Activated CD4-positive, alpha-beta T cell treated with anti-CD3 and anti-CD28 coated beads, Interleukin-2, Interleukin-6, amounts not matched to agents 100 ng/mL and 50 ng/mL, durations not matched to agents 16 hours and 8 hours (primary cell): ENCODE measurements around the gene CRKL.
"Not testable (repeated sequence)": the region's sequence is repeated elsewhere in the genome, so short reads cannot be mapped to it uniquely, and the experiment has no call there.

ENCODE experiments used
- DNase-seq: peaks from one replicate; pipeline ENCODE4 v3.0.0-alpha.2; 2020

CRKL gene

DNA sequence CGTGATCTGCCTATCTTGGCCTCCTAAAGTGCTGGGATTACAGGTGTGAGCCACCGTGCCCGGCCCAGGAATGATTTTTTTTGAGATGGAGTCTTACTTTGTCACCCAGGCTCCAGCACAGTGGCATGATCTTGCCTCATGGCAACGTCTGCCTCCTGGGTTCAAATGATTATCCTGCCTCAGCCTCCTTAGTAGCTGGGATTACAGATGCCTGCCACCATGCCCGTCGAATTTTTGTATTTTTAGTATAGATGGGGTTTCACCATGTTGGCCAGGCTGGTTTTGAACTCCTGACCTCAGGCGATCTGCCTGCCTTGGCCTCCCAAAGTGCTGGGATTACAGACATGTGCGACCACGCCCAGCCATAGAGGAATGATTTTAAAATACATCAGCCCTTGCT, 17.8 kb downstream of the CRKL start:
- not testable (repeated sequence) for DNase-seq

DNA sequence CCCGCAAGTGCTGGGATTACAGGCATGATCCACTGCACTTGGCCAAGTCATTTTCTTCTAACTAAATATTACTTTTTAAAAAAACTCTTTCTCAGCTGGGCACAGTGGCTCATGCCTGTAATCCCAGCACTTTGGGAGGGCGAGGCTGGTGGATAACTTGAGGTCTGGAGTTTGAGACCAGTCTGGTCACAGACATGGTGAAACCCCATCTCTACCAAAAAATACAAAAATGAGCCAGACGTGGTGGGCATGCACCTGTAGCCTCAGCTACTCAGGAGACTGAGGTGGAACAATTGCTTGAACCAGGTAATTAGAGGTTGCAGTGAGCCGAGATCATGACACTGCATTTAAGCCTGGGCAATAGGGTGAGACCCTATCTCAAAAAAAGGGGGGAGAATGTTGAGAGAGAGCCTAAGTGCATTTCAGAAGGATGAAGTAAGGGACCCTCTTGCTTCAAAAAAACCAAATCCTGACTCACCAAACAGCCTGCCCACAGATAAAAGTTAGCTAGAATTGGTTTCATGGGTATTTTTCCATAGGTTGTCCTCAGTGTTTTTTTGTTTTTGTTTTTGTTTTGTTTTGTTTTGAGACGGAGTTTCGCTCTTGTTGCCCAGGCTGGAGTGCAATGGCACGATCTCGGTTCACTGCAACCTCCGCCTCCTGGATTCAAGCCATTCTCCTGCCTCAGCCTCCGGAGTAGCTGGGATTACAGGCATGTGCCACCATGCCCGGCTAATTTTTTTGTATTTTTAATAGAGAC, 18.8 kb downstream of the CRKL start:
- not testable (repeated sequence) for DNase-seq

DNA sequence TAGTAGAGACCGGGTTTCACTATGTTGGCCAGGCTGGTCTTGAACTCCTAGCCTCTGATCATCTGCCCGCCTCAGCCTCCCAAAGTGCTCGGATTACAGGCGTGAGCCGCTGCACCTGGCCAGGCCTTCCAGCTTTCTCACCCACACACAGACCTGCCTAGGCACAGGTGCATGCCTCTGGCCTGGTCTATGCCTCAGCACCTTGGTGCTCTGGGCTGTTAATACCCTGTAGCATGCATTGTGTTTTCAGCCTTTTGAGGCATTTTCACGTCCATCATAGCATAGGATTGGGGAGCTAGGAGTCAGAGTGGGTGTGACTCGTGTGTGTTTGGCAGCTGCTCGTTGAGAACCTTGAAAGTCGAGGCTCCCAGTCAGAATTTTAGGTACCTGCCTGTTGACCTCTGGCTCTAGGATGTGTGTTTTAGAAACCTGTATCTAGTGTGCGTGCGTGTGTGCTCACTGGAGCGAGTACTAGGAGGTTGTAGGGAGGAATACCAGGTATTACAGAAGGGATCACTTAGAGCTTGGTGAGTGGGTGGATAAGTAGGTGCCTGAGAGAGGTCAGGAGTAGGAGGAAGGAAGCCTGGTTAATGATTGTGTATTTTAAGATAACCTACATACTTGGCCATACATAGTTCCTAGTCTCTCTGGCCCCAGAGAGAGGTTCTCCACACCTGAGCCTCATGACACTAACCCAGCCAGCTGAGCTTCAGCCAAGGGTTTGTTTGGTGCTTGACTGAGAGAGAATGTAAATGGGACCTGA, 20.0 kb downstream of the CRKL start:
- no peak for DNase-seq

DNA sequence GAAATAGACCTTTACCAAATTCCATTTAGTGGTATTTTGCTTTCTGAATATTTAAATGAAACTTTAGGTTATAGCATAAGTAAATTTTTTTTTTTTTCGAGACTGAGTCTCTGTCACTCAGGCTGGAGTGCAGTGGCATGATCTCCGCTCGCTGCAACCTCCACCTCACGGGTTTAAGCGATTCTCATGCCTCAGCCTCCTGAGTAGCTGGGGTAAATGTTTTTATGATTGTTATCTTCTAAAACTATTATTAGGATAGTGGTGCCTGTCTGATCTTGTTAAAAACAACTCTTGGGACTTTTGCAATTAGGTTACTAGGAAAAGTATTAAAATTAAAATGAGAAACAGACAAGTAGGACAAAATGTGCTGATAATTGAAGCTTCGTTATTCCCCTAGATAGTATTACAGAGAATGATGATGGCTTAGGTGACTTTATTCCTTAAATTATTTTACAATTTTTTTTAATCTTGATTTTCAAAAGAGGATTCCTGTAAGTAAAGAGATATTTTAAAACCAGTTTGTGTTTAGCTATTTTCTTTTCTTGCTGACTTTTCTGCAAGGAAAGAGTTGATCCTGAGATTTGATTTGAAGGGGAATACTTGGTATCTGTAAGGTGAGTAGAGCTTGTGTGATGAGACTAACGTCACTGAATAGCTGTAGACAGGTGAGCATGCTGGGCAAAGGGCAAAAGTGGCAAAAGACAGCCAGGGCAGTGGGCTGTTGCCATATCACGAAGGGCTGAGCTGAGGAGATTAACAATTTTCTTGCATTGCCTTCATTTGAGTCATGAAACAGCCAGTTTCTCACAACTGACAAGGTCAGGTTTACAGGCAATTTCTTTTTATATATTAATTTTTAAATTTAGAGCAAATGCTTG, 20.8 kb downstream of the CRKL start:
- DNase-seq: no peak

DNA sequence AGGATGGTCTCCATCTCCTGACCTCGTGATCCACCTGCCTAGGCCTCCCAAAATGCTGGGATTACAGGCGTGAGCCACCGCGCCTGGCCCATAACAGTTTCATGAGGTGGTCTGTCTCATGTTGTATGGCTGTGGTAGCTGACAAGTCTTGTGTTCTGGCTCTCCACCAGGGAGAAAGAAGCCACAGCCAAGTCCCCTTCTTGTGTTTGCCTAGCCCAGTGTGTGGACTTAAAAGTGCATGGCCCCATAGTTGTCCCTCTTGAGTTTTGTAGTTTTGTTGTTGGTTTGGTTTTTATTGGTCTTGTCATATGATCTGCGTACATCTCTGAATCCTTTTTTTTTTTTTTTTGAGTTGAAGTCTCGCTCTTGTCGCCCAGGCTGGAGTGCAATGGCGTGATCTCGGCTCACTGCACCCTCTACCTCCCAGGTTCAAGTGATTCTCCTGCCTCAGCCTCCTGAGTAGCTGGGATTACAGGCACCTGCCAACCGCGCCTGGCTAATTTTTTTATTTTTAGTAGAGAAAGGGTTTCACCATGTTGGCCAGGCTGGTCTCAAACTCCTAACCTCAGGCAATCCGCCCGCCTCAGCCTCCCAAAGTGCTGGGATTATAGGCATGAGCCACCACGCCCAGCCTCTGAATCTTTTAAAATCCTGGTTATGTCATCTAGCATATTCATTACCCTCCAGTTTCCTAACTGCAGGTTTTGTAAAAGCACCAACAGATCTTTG, 22.4 kb downstream of the CRKL start:
- not testable (repeated sequence) for DNase-seq

DNA sequence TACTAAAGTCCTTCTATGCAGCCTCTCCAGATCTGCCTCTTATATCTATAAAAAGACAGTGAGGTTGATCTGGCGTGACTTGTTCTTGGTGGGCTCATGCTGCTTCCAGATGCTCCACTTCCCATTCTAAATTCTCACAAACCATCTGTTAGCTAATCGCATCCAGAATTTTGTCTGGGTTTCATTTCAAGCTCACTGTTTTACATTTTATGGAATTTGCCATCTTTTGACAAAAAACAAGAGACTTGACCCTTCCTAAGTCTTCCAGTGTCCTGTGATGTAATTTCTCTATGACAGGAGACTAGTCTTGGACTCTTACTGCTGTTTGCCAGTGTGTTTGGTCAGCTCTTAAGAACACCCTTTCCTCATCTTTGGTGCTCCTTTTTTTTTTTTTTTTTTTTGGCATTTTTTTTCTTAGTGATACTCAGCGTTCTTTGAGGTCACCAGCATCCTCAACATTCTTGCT, 23.0 kb downstream of the CRKL start:
- DNase-seq: no peak

DNA sequence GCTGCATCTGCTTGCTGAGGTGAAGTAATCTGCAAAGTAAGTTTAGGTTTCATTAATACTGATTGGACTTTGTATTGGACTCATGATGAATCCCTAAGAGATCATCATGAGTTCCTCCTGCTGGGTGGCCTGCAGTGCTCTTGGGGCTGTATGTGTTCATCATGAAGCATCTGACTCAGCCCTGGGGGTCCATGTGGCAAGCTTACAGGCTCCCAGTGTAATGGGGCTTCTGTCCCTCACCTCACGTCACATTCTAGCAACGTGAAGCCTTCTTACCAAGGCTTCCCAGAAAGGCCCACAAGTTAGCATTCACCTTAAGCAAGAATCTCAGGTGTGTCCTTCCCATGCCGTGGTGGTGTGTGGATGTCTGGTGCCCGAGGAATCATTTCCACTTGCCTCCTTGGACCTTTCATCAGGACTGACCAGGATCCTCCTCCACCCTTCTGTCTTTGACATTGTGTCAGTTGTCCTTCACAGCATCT, 23.7 kb downstream of the CRKL start:
- no peak for DNase-seq

DNA sequence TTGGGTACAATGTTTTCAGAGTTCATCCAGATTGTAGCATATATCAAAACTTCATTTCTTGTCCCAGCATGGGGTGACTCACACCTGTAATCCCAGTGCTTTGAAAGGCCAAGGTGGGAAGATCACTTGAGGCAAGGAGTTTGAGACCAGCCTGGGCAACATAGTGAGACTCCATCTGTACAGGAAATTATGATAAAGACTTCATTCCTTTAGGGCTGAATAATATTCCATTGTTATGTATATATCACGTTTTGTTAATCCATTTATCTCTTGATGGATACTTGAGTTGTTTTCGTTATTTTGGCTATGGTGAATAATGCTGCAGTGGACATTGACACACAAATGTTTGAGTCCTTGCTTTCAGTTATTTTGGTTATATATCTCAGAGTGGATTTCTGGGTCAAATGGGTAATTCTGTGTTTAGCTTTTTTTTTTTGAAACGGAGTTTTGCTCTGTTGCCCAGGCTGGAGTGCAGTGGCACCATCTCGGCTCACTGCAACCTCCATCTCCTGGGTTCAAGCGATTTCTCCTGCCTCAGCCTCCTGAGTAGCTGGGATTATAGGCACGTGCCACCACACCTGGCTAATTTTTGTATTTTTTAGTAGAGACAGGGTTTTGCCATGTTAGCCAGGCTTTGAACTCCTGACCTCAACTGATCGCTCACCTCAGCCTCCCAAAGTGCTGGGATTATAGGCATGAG, 25.1 kb downstream of the CRKL start:
- not testable (repeated sequence) for DNase-seq

DNA sequence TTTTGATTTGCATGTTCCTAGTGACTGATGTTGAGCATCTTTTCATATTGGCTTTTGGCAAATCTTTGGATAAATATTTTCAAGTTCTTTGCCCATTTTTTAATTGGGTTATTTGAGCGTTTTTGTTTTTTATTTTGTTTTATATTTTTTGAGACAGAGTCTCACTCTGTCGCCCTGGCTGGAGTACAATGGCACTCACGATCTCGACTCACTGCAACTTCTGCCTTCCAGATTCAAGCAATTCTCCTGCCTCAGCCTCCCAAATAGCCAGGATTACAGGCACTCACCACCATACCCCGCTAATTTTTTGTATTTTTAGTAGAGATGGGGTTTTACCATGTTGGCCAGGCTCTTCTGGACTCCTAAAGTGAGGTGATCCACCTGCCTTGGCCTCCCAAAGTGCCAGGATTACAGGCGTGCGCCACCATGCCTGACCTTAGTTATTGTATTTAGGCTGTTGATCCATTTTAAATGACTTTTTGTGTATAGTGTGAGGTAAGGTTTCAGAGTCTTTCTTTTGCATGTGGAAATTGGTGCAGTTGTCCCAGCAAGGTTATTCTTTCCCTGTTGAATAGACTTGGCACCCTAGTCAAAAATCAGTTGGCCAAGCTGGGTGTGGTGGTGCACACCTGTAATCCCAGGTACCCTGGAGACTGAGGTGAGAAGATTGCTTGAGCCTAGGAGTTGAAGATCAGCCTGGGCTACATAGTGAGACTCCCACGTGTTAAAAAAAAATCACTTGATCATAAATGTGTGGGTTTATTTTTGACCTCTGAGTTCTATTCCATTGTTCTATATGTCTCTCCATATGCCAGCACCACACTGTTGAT, 26.1 kb downstream of the CRKL start:
- no peak for DNase-seq

DNA sequence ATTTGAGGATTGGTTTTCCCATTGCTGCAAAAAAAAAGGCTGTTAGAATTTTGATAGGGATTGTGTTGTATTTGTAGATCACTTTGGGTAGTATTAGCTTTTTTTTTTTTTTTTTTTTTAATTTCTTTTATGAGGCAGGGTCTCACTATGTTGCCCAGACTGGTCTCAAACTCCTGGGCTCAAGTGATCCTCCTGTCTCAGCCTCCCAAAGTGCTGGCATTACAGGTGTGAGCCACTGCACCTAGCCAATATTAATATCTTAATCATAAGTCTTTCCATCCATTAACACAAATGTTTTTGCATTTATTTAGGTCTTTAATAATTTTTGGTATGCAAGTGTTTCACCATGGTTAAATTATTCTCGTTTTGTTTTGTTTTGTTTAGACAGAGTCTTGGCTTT, 26.8 kb downstream of the CRKL start:
- DNase-seq: no peak

DNA sequence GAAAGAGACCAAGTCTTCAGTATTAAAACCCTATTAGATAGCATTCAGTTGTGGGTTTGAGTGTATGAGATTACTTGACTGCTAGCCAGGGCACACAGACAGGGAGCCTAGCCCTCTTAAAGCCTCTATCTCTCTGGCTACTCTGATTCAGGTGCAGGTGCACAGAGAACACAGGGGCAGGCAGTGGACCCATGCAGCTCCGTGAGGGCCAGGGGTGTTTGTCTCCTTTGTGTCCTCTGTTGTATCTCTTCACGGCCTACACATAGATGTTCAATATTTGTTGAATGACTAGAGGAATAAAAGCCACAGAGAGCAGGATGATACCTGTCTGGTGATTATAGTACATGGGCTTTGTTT, 28.3 kb downstream of the CRKL start:
- no peak for DNase-seq

DNA sequence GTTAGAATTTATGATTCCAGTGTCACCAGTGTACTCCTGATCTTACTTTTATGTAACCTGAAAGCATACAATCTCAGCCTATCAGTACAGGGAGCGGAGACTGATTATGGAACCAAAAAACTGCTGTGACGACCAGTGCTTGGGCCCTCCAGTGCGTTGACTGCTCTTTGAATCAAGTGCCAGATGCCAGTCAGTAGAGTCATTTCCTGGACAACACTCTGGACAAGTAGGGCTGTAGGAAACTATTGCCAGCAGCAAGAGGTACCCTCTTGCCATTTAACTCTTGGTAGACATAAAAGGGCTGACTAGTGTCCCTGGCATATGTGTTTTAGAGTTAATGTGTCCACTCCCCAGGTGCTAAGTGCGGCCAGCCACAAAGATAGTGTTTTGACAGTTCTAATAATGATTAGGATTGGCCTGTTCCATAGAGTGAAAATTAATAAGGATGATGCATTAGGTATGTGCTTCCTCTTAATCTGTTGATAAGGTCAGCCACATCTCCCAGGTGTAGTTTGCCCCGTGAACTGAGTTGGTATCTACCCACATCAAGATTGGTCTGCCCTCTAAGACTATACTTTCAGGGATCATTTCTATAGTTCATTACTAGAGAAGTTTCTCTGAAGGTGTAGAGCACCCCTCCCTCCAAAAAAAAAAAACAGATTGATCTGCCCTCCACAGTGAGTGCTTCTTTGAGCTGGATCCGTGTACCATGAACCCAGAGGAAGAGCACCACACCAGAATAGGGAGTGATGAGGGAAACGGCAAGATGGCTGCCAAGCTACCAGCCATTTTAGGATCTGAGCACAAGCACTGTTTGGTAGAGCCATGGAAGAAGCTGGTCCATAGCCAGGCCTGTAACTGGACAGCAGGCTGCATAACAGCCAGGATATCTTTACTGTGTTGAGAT, 29.1 kb downstream of the CRKL start:
- no peak for DNase-seq

DNA sequence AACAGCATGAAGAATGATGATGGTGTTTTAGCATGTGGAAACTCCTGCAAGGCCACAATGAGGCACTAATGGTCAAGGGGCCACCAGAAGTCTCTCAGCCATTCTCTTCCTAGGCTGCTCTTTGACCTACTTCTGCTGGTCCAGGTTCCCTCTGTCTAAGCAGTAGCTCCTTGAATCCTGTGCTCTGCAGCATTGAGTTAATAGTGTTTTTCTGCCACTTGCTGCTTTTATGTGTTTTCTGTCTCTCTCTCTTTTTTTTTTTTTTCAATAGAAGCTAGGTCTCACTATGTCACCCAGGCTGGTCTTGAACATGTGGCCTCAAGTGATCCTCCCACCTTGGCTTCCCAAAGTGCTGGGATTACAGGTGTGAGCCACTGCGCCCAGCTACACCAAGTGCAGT, 29.8 kb downstream of the CRKL start:
- no peak for DNase-seq

DNA sequence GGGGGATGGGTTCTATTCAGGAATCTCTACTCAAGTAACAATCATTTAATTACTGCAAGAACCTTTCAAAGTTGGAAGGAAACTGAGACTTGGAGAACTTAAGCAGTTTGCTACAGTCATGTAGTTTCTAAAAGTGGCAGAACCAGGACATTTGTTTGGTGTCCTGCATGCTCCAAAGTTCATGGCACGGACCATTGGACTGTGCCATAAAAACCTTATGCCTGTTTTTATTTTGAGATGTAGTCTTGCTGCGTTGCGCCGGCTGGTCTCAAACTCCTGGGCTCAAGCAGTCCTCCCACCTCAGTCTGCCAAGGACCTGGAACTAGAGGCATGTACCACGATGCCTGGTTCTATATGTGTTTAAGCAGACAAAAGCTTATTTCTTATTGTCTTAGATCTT, 31.2 kb downstream of the CRKL start:
- no peak for DNase-seq

DNA sequence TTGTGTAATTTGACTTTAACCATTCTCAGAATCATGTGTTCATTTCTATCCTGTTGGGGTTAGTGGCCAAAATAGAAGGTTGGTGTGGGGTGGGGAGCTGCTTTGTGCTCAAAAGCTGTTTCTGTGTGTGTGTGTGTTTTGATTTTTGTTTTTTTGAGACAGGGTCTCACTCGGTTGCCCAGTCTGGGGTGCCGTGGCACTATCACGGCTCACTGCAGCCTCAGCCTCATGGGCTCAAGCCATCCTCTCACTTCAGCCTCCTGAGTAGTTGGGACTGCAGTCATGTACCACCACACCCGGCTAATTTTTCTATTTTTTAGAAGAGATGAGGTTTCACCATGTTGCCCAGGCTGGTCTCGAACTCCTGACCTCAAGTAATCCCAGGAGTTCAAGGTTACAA, 31.8 kb downstream of the CRKL start:
- DNase-seq: no peak

DNA sequence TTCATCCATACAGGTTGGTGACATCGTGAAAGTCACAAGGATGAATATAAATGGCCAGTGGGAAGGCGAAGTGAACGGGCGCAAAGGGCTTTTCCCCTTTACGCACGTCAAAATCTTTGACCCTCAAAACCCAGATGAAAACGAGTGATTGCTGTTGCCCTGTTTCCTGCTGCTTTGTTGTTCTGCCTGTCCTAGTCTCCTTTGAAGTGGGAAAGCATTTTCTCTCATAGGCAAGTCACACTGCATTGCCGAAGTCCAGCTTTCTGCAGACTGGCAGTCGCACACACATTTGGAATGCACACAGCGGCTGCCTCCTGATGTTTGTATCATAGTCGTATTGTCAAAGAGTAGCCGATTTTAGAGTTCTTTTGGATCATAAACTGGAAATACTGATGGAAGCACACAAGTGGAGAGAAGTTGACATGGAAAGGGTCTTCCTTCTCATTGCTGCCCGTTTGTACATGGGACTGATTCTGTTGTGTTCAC, 32.5 kb downstream of the CRKL start:
- no peak for DNase-seq

DNA sequence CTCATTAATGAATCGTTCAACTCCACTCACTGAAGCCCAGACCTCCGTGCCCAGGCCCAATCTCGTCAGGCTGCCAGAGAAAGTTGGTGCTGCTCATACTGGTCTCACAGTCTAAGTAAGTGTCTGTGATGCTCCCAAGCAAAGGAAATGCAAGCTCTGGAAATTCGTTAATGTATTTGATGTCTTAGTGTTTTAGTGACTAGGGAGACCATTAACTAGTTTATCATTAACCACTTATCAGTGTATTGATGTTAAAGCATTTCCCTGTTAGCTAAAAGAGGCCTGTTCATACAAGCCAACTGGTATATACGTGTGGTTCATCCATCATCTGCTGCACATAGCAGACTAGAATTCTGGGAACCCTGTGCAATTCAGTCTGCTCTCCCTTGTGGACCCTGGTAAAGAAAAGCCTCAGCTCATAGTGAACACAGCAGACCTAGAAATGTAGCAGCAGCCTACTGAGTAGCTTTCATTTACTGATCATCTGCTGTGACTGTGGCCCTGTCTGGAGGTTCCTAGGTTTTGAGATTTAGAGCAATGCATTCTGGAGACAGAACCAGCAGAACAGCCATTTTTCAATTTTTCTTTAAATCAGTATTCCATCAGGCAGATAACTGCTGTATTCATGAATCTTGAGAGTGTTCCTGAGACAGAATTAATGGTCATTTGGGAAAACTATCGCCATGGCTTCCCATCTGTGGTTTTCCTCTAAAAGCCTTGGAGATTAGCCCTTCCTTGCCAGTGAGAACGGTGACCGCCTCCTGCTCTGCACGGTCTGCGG, 34.1 kb downstream of the CRKL start:
- DNase-seq: no peak

DNA sequence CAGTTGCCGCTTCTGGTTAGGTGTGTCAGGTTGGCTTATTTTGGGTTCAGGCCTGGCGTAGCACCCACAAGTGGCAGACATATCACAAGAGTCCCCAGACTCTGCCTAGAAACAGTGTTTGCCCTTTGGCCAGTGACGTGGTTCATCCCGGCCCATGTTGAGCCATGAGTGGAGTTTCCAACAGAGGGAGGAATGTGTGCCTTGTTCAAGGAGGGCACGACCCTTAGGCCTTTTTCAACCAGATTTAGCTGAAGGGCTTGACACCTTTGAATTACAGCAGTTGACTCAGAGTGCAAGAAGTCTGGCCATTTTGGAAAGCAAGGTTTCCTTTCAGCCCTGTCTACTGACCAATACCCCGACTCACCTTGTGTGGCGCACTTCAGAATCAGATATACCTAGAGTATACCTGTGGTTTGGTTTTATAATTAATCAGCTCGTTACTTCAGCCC, 34.7 kb downstream of the CRKL start:
- DNase-seq: no peak
